GM21423 (cell line): ENCODE data around the gene OR2L5.

ENCODE experiments used
- ATAC-seq: cut with Tn5 transposase; IDR thresholded peaks from one replicate; pipeline ENCODE4 v1.9.1; 2021; ENCODE audit warnings: mild to moderate bottlenecking, moderate library complexity; ENCODE audit not compliant: unreplicated experiment

OR2L5 gene

DNA sequence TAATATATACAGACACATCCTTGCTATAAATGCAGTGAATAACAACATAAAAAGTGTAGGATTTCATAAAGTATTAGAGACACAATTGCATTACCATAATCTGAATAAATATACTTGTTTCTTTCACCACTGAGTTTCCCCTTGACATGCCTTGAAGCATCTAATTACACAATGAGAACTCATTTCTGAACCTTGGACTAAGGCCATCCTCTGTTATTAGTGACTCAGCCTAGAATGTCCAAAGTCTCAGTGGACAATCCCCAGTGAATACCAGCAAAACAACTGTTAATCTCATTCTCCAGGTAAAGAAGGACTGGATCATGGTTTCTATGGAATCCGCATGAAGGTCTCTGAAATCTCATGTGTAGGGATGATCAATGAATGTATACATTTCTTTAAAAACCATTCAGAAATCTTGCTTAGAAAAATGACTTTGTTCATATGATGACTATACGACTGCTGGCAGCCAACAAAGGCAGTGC is at the start of gene OR2L5:
OR2L5 (plus strand) TSS at position 432 of the 482 bp plus-strand sequence. CDS start 8,288 bp downstream, outside the sequence.
- ATAC-seq: no peak

DNA sequence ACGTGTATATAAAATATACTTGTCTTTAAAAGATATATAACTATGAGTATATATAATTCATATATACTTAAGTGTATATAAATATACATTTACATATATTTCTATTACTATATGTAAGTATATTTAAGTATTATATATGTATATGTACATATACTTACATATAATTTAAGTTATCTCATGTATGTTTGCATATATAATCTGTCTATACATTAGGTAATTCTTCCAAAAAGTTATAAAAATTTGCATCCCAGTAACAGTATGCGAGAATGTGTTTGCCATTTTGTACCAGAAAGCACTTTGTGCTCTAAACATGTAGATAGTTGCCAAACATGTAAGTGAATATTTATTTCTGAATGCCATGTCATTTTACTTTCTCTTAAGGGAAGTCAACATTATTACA is 48.5 kb upstream of the OR2L5 start, which contains the start of gene OR2AK2:
OR2AK2 (plus strand) TSS at position 301 of the 400 bp plus-strand sequence. CDS start 144 bp downstream, outside the sequence.
- no peak for ATAC-seq

- peak; percentile 80 for ATAC-seq
Observed at GRCh38 chr1:247966532-247967204, 46.8 kb upstream of the OR2L5 start.

DNA sequence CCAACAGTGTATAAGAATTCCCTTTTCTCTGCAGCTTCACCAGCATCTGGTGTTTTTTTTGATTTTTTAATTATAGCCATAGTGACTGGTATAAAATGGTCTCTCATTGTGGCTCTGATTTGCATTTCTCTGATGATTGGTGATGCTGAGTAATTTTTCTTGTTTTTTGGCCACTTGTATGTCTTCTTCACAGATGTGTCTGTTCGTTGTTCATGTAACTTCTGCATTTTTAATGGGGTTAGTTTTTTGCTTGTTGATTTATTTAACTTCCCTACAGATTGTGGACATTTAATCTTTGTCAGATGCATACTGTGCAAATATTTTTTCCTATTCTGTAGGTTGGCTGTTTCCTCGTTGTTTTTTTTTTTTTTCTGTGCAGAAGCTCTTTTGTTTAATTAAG is 20.5 kb upstream of the OR2L5 start:
- no peak for ATAC-seq

- ATAC-seq: no peak
Observed at GRCh38 chr1:247998811-247999210, 14.6 kb upstream of the OR2L5 start.

DNA sequence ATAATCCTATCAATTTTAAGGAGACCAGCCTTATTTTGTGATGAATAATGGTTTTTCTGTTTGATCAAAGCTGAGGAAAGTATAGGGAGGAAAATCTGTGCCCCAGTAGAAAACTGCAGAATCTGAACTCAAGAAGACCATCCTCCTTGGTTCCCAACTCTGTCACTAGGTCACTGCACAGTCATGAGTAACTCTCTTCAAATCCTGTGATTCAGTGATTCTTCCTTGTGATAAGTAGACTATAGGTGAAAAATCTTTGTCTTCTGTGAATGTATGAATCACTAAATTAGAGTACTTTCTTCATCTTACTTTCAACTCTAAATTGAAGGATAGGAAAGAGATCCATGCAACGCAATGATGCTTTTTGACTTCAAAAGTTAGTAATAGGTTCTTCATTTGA is 13.3 kb upstream of the OR2L5 start:
- no peak for ATAC-seq

- ATAC-seq: no peak
Observed at GRCh38 chr1:248007778-248008177, 5.7 kb upstream of the OR2L5 start.

GRCh38 chr1:248009681-248010080 is 3.8 kb upstream of the OR2L5 start:
- no peak for ATAC-seq

DNA sequence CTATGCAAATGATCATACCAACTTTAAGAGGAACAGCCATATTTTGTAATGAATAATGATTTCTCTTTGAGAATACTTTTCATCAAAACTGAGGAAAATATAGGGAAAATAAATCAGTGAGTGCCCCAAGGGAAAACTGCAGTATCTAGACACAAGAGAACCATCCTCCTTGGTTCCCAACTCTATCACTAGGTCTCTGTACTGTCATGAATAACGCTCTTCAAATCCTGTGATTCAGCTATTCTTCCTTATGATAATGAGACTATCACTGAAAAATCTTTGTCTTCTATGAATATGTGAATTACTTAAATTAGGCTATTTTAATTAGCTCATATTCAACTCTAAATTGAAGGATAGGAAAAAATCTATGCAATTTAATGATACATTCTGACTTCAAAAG is 2.3 kb downstream of the OR2L5 start:
- ATAC-seq: no peak

GRCh38 chr1:248029770-248030169 is 16.3 kb downstream of the OR2L5 start, which contains the start of gene OR2L2:
Gene OR2L2 (plus strand): TSS chr1:248030070. CDS start chr1:248038268, 8,198 bp downstream.
- ATAC-seq: no peak

DNA sequence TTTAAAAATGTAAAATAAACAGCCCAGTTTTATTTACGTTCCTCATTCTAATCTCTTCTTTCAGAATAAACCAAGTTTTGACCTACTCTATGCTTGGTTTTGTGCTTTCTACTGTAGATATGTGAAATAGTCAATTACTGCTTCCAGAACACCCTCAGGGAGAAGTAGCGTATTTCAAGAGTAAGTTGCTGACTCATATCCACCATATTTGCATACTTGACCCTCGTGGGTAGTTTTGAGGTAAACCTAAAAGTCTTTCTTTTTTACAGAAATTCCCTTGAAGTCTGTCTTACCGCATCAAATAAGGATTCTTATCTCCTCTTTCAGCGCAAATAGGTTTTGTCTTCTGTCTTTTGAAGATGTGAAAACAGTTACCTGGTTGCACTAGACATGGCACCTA is 31.7 kb downstream of the OR2L5 start:
- ATAC-seq: no peak

- ATAC-seq: no peak
Observed at GRCh38 chr1:248046536-248046935, 33.1 kb downstream of the OR2L5 start, which contains the start of gene OR2L3. Gene OR2L3 (plus strand): TSS chr1:248046836. CDS start chr1:248060682, 13,846 bp downstream.

DNA sequence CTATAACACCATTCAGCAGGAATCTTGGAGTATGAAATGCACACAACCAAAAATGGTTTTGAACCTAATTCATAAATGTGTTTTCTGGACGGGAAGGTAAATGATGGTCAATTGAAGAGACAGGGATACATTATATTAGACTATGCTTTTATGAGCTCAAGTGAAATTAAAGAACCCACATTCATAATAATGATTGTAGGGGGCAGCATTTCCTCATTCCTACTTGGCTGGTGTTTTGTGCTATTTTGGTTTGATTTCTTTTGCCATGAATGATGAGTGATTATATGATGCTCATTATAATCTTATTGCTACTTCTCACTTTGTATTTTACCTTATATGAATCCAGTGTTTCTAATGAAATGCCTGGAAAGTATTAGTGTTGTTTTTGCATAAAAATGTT is 33.5 kb downstream of the OR2L5 start:
- no peak for ATAC-seq

DNA sequence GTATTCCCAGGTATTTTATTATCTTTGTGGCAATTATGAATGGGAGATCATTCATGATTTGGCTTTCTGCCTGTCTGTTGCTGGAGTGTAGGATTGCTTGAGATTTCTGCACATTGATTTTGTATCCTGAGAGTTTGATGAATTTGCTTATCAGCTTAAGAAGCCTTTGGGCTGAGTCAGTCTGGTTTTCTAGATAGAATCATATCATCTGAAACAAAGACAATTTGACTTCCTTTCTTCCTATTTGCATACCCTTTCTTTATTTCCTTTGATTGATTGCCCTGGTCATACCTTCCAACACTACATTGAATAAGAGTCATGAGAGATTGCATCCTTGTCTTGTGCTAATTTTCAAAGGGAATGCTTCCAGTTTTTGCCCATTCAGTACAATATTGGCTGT is 41.2 kb downstream of the OR2L5 start:
- ATAC-seq: no peak

GRCh38 chr1:248055261-248055660 is 41.8 kb downstream of the OR2L5 start:
- ATAC-seq: no peak

GRCh38 chr1:248065071-248065470 is 51.6 kb downstream of the OR2L5 start:
- no peak for ATAC-seq

DNA sequence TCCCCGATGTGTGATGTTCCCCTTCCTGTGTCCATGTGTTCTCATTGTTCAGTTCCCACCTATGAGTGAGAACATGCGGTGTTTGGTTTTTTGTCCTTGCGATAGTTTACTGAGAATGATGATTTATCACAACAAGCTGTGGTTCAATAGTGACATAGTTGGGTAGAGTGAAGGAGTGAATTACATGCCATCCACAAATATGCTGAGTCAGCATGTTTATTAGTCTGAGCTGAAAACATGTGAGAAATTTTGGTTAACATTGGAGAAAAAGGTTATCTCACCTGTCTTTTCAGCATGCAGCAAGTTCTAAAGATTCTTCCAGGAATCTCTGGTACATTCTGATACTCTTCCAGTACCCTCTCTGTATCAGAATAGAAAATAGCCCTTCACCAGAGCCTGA is 52.1 kb downstream of the OR2L5 start:
- no peak for ATAC-seq
